ENCODE results near the gene DLX5. TPM values are rescaled to one million over a fixed set of nuclear protein-coding genes. Genes with fewer than 3 reads are reported as not detected.

Gene DLX5
- total RNA-seq, 4 donors from 2014 or later = not detected

- no peak for DNase-seq
- no peak overlapping the region for H3K27ac ChIP-seq
- H3K36me3 ChIP-seq = no peaks in the 10 kb centered on the region
- WGBS, 2 donors (ENCODE audit: low coverage in 1 of 2) = 18 to 30% methylated on average over 2 to 22 of the region's 22 CpGs
- peak overlapping the region in 1 of 4 donors; percentile 4 for H3K4me3 ChIP-seq
- in situ Hi-C loops (cut with MboI; ENCODE audit: low pct_ligation_motif_present in 1 of 4, low pct_unique_long_range_greater_than_20kb in 1 of 4, low sequenced_read_pairs in 3 of 4) (no loop called here), intact Hi-C loops (cut with DNase I; ENCODE audit: low total_unique reads) (no loop called here)
- peaks cover 0 to 40% (median 19%) of the 10 kb centered on the region in 4 donors for H3K4me1 ChIP-seq
- TF ChIP-seq CTCF (IDR thresholded peaks at IDR 0.05) (no peak), EP300 (IDR thresholded peaks at IDR 0.05; ENCODE audit: low read depth) (no peak), POLR2A (IDR thresholded peaks at IDR 0.05) (no peak), POLR2AphosphoS5 (IDR thresholded peaks at IDR 0.05) (no peak)
- H3K27me3 ChIP-seq = peaks cover 100% of the 10 kb centered on the region
- no peaks in the 10 kb centered on the region for H3K9me3 ChIP-seq
Observed at GRCh38 chr7:97002555-97003261, 21.9 kb downstream of the DLX5 start.

GRCh38 chr7:97001656-97002554 is 22.7 kb downstream of the DLX5 start:
- intact Hi-C loops (cut with DNase I; ENCODE audit: low total_unique reads) (no loop called here), in situ Hi-C loops (cut with MboI; ENCODE audit: low pct_ligation_motif_present in 1 of 4, low pct_unique_long_range_greater_than_20kb in 1 of 4, low sequenced_read_pairs in 3 of 4) (no loop called here)
- peaks cover 0 to 37% (median 18%) of the 10 kb centered on the region in 4 donors for H3K4me1 ChIP-seq

GRCh38 chr7:97001221-97001620 is 23.4 kb downstream of the DLX5 start:
- Histone ChIP-seq H3K9me3 (no peaks in the 10 kb centered on the region), H3K4me3 (no peak overlapping the region), H3K27ac (no peak overlapping the region), H3K36me3 (no peaks in the 10 kb centered on the region), H3K4me1 (peaks cover 0 to 31% (median 14%) of the 10 kb centered on the region in 4 donors), H3K27me3 (peaks cover 100% of the 10 kb centered on the region)
- intact Hi-C loops (cut with DNase I; ENCODE audit: low total_unique reads) = no loop called here
- in situ Hi-C loops (cut with MboI; ENCODE audit: low pct_ligation_motif_present in 1 of 4, low pct_unique_long_range_greater_than_20kb in 1 of 4, low sequenced_read_pairs in 3 of 4) = no loop called here
- no peak for TF ChIP-seq POLR2A (IDR thresholded peaks at IDR 0.05)
- no peak for TF ChIP-seq EP300 (IDR thresholded peaks at IDR 0.05; ENCODE audit: low read depth)
- no peak for TF ChIP-seq CTCF (IDR thresholded peaks at IDR 0.05)
- no peak for TF ChIP-seq POLR2AphosphoS5 (IDR thresholded peaks at IDR 0.05)
- DNase-seq = no peak
- WGBS, 2 donors (ENCODE audit: low coverage in 1 of 2) = 16 to 29% methylated on average over 3 of the region's 3 CpGs

More at GRCh38 chr7:97001656-97002554, 22.7 kb downstream of the DLX5 start:
- no peaks in the 10 kb centered on the region for H3K9me3 ChIP-seq
- no peaks in the 10 kb centered on the region for H3K36me3 ChIP-seq
- no peak overlapping the region for H3K27ac ChIP-seq
- no peak for DNase-seq
- H3K27me3 ChIP-seq = peaks cover 100% of the 10 kb centered on the region
- 50 to 52% methylated on average over 11 to 39 of the region's 39 CpGs for WGBS, 2 donors (ENCODE audit: low coverage in 1 of 2)
- H3K4me3 ChIP-seq = no peak overlapping the region
- no peak for TF ChIP-seq EP300 (IDR thresholded peaks at IDR 0.05; ENCODE audit: low read depth)
- TF ChIP-seq CTCF (IDR thresholded peaks at IDR 0.05) = no peak
- TF ChIP-seq POLR2A (IDR thresholded peaks at IDR 0.05) = no peak
- TF ChIP-seq POLR2AphosphoS5 (IDR thresholded peaks at IDR 0.05) = no peak

- no peak for DNase-seq
Observed at GRCh38 chr7:96998744-96999143, 25.9 kb downstream of the DLX5 start.

More at GRCh38 chr7:96998744-96999143, 25.9 kb downstream of the DLX5 start:
- Histone ChIP-seq H3K27me3 (peaks cover 100% of the 10 kb centered on the region), H3K9me3 (no peaks in the 10 kb centered on the region), H3K4me1 (peaks cover 0 to 9% (median 0%) of the 10 kb centered on the region in 4 donors), H3K4me3 (no peak overlapping the region), H3K27ac (no peak overlapping the region), H3K36me3 (no peaks in the 10 kb centered on the region)
- WGBS, 2 donors (ENCODE audit: low coverage in 1 of 2) = 17% methylated on average over 14 of the region's 14 CpGs; no CpG with 5 or more reads in 1 of the 2 donors
- intact Hi-C loops (cut with DNase I; ENCODE audit: low total_unique reads) (no loop called here), in situ Hi-C loops (cut with MboI; ENCODE audit: low pct_ligation_motif_present in 1 of 4, low pct_unique_long_range_greater_than_20kb in 1 of 4, low sequenced_read_pairs in 3 of 4) (no loop called here)
- TF ChIP-seq POLR2A (IDR thresholded peaks at IDR 0.05) (no peak), EP300 (IDR thresholded peaks at IDR 0.05; ENCODE audit: low read depth) (no peak), CTCF (IDR thresholded peaks at IDR 0.05) (no peak), POLR2AphosphoS5 (IDR thresholded peaks at IDR 0.05) (no peak)

Data from transverse colon (tissue), 4 donors.